Right ventricle myocardium superior (tissue), 1 donor: ENCODE data around the gene CERS6. TPM values are rescaled to one million over a fixed set of nuclear protein-coding genes. Genes with fewer than 3 reads are reported as not detected.
A peak's percentile ranks its signal among the peaks of the same experiment; 100 is the strongest.

Source experiments
- ATAC-seq: fragments of 200-7000 bp; cut with Tn5 transposase; one replicate; pipeline ENCODE4 v1.9.1; 2020; ENCODE audit warnings: mild to moderate bottlenecking; ENCODE audit not compliant: poor library complexity
- DNase-seq: peaks from one replicate; pipeline ENCODE4 v3.0.0-alpha.2; 2020
- intact Hi-C: fragments of 100-400 bp; cut with DNase I; formaldehyde crosslinking; loops from one replicate; pipeline ENCODE4 v1.11.2; 2022
- total RNA-seq: library from RNA; stranded (reverse); fragmentation: NEBNext Ultra II Directional; extraction: Animal tissue kit (Norgen Biotek cat#: 25700); gene quantifications from one replicate; pipeline ENCODE4 v1.2.1, GENCODE V29; 2021
- donor health status: DM: no; HTN: yes; CAD: no; lungs with severe emphysema.

CERS6 gene
- total RNA-seq, 1 donor from 2014 or later = 66.7 TPM

DNA sequence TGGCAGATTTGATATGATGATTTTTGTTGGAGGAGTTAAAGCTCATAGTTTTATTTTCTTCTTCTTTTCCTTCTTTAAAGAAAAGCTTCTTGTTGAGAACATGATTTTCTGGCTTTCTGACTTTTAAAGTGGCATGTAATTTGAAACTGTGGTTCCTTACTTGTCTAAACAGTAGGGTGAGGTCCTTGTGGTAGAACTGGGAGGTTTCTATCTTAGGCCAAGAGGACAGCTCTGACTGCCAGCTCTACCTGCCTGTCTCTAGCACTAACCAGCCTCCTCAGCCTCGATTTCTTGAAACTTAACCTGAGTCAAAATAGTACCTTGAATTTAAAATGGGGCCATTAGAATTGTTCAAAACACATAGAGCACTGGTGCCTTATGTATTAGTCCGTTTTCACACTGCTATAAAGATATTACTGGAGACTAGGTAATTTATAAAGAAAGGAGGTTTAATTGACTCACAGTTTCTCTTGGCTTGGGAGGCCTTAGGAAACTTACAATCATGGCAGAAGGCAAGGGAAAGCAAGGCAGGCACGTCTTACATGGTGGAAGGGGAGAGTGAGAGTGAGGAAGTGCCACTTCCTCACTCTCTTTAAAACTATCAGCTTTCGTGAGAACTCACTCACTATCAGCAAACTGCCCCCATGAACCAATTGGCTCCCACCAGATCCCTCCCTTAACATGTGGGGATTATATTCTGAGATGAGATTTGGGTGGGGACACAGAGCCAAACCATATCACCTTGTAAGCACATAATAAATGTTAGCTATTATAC is 119.0 kb downstream of the CERS6 start:
- DNase-seq (no peak), ATAC-seq (peak; percentile 7)
- intact Hi-C loops = no loop called here

- intact Hi-C loops = no loop called here
- ATAC-seq = no peak
These were observed 121.8 kb downstream of the CERS6 start for GRCh38 chr2:168577885-168578284.

GRCh38 chr2:168583064-168583709 is 127.1 kb downstream of the CERS6 start:
- DNase-seq (no peak), ATAC-seq (peak; percentile 15)
- intact Hi-C loops = no loop called here

More at GRCh38 chr2:168577885-168578284, 121.8 kb downstream of the CERS6 start:
- DNase-seq = no peak

- intact Hi-C loops = no loop called here
- ATAC-seq (peak; percentile 47), DNase-seq (no peak)
These were observed 127.8 kb downstream of the CERS6 start for GRCh38 chr2:168583710-168584521.

DNA sequence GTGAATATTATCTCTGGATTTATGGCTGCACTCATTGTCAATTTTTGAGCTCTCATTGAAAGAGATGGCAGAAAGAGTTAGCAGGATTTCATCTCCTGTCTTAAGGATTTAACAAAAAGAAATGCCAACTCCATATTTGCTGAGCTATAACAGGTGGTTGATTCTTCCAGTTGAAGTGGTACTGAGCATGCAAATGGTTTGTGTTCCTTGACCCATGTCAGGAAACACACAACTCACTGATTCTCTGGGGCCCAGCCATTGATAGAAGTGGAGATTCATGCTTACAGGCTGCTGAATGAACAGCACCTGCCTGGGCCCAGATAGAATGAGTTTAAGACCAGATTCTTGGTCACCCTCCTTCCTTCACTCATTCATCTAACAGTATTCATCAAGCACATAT is 128.8 kb downstream of the CERS6 start:
- intact Hi-C loops = no loop called here
- no peak for DNase-seq

GRCh38 chr2:168585700-168586099 is 129.6 kb downstream of the CERS6 start:
- DNase-seq = no peak
- intact Hi-C loops = no loop called here
- no peak for ATAC-seq

More for the DNA sequence above, 128.8 kb downstream of the CERS6 start:
- ATAC-seq = no peak

DNA sequence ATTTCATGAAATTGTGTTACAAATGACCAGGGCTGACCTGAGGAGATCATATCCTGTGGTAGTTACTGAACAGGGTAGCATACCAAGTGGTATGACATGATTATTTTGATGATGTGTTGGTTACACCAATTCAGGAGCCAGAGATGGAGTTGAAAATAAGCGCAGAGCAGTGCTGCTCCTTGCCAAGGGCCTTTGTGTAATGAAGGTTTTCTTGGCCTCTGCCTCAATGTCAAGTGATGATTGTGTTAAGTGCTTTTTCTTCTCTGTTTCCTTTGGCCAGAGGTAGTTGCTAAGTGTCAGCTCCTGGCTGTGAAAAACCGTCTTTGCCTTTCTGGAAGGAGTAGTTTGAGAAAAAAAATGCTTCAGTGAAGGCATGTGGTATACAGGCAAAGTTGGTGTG is 131.2 kb downstream of the CERS6 start:
- no peak for DNase-seq
- intact Hi-C loops = no loop called here
- peak; percentile 54 for ATAC-seq

- DNase-seq = no peak
- peak; percentile 26 for ATAC-seq
- intact Hi-C loops = no loop called here
These were observed 133.5 kb downstream of the CERS6 start for GRCh38 chr2:168589236-168590211.

- intact Hi-C loops = no loop called here
- ATAC-seq (peak; percentile 7), DNase-seq (no peak)
These were observed 136.2 kb downstream of the CERS6 start for GRCh38 chr2:168592181-168592831.

- intact Hi-C loops = no loop called here
- DNase-seq = no peak
- no peak for ATAC-seq
These were observed 137.6 kb downstream of the CERS6 start for GRCh38 chr2:168593713-168594112.

DNA sequence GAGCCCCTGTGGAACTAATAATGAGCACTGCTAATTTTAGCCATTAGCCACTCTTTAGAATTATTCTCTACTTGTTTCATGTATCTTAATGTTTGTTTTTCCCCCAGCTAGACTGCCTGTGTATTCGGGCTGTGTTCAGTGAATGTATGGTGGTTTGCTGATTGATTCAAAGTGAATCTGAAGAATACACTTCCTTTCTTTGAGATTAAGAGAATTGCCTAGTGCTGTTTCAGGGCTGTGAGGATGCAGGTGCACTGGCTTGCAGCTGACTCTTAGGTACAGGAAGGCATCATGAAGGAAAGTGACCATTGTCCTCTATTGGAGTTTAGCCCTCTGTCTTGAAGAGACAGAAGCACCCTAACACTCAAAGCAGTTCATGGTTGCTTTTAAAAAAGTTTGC is 138.7 kb downstream of the CERS6 start:
- DNase-seq = no peak
- no peak for ATAC-seq
- intact Hi-C loops = no loop called here

GRCh38 chr2:168596881-168597655 is 141.0 kb downstream of the CERS6 start:
- intact Hi-C loops = no loop called here
- no peak for DNase-seq
- no peak for ATAC-seq

DNA sequence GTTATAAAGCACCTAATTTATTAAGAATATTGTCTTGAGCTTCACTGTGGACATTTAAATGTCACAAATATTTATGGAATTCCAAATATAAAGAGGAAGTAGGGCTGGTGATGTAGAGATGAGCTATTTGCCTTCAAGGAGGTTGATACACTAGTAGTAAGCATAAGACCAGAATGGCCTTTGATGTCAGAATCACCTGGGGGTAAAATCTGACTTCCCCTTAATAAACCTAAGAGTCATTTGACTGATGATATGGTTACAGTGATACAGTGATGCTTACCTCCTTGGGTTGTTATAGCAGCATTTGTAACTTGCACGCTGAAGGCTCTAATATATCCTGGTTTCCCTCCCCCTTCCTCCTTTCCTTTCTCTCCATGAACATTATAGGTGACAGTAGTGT is 143.7 kb downstream of the CERS6 start:
- no peak for ATAC-seq
- intact Hi-C loops = no loop called here

DNA sequence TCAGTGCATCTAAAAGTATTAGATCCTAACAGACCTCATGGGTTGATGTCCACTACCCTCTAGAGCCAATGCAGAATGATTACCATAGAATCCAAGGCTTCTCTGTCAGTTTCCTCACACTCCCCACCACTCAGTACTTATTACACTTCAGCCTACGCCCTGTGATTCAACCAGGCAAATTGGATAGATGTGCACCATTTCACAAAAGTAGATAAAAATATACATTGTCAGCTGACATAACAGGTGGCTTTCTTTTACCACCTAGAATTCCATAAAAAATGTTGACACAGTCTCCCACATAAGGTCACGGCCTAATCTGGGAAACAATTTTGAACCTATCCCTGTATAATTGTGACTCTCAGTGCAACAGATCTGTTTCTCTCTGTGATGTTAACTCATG is 144.9 kb downstream of the CERS6 start:
- ATAC-seq = no peak
- intact Hi-C loops = no loop called here
- DNase-seq = no peak

More for the DNA sequence above, 143.7 kb downstream of the CERS6 start:
- DNase-seq = no peak

DNA sequence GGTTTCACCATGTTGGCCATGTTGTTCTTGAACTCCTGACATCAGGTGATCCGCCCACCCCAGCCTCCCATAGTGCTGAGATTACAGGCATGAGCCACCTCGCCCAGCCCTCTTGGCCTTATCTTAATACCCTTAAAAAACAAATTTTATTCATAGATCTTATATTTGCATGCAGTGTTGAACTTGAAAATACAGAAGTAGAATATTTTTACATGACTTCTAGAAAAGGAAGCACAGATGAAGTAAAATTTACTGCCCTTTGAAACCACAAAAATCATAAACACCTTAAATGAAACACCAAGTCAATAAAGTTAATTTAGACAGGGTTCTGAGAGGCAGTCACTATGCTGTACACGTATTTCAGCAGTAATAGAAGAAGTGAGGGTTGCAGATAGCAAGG is 145.7 kb downstream of the CERS6 start:
- no peak for ATAC-seq
- intact Hi-C loops = no loop called here
- no peak for DNase-seq

- no peak for ATAC-seq
- DNase-seq = no peak
- intact Hi-C loops = no loop called here
These were observed 146.3 kb downstream of the CERS6 start for GRCh38 chr2:168602379-168602778.

- ATAC-seq (no peak), DNase-seq (no peak)
- intact Hi-C loops = no loop called here
These were observed 146.9 kb downstream of the CERS6 start for GRCh38 chr2:168602846-168603401.
